Lower lobe of right lung (tissue), 2 donors: Measurements from ENCODE around the gene DCUN1D2. TPM values are rescaled to one million over a fixed set of nuclear protein-coding genes. Genes with fewer than 3 reads are reported as not detected.

Experiments used
- ATAC-seq, 2 donors: fragments of 200-7000 bp; cut with Tn5 transposase; one replicate each; pipeline ENCODE4 v1.9.1; 2020 to 2022; ENCODE audit warnings: mild to moderate bottlenecking in 2 of 2, moderate library complexity in 2 of 2
- DNase-seq: peaks from one replicate; pipeline ENCODE4 v3.0.0-alpha.2; 2020
- H3K27ac ChIP-seq: fragments of 200-600 bp; one replicate; pipeline ENCODE4 v1.8.0; 2022
- H3K27me3 ChIP-seq: fragments of 200-600 bp; one replicate; pipeline ENCODE4 v1.8.0; 2022; ENCODE audit warnings: low read depth
- H3K36me3 ChIP-seq: fragments of 200-600 bp; one replicate; pipeline ENCODE4 v1.8.0; 2022; ENCODE audit warnings: mild to moderate bottlenecking
- H3K4me1 ChIP-seq: fragments of 200-600 bp; one replicate; pipeline ENCODE4 v1.8.0; 2022
- H3K4me3 ChIP-seq: fragments of 200-600 bp; one replicate; pipeline ENCODE4 v1.8.0; 2022; ENCODE audit warnings: mild to moderate bottlenecking
- H3K9me3 ChIP-seq: fragments of 200-600 bp; one replicate; pipeline ENCODE4 v1.8.0; 2022
- intact Hi-C: fragments of 100-400 bp; cut with DNase I; formaldehyde crosslinking; loops from one replicate; pipeline ENCODE4 v1.11.0; 2022
- total RNA-seq: library from RNA; stranded (reverse); fragmentation: NEBNext Ultra II Directional; extraction: Animal tissue kit (Norgen Biotek cat#: 25700); gene quantifications from one replicate; pipeline ENCODE4 v1.2.1, GENCODE V29; 2021
- TF ChIP-seq, protein P1 (sequence below): fragments of 200-600 bp; IDR thresholded peaks from one replicate; pipeline ENCODE4 v1.8.0; 2022; ENCODE audit warnings: antibody characterized with exemption, mild to moderate bottlenecking
- donor health status: DM: no; HTN: yes; CAD: no; lungs with severe emphysema.

Gene DCUN1D2
- total RNA-seq, 1 donor from 2014 or later, result 16.8 TPM

DNA sequence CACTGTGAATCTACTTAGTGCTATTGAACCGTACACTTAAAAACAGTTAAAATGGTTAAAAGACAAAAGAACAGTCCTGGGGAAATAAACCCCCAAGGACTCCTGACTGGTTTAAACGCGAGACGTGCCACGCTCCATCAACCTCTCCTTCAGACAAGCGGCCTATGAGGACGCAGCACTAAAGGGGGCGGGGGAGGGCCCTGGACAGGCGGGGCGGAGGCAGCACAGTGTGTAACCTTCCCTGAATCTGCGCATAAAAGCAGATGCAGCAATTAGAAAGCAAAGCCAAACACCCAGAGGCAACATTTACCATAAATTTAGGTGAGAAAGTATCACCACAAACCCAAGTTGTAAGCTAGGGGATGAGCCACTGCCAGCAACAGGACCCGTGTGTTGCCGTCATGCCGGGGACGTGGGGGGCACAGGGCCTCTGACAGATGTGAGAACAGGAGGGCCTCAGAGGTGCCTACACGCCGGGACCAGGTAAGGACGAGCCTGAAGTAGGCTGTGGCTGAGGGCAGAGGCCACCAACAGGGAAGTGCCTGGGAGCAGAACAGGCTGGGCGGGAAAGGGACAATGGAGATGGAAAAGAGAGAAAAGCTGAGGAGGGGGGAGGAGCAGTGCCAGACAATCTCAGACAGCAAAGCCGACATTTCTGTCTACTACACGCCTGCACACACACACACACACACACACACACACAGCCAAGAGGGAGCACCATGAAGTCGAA lies 21.9 kb downstream of the DCUN1D2 start:
- DNase-seq, result no peak
- H3K9me3 ChIP-seq, result no peaks in the 10 kb centered on the region
- intact Hi-C loops, result no loop called here

DNA sequence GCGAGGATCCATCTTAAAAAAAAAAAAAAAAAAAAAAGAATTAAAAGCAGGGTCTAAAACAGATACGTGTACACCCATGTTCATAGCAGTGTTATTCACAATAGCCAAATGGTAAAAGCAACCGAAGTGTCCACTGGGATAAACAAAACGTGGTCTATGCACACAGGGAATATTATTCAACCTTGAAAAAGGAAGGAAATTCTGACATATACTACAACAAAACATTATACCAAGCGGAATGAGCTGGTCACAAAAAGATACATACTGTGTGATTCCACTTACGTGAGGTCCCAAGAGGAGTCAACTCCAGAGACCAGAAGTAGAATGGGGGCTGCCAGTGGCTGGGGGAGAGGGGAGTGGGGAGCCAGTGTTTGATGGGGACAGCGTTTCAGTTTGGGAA lies 22.5 kb downstream of the DCUN1D2 start:
- Histone ChIP-seq H3K27me3 (no peaks in the 10 kb centered on the region), H3K27ac (no peak overlapping the region), H3K4me3 (no peak overlapping the region), H3K4me1 (no peaks in the 10 kb centered on the region), H3K36me3 (peaks cover 27% of the 10 kb centered on the region), H3K9me3 (no peaks in the 10 kb centered on the region)
- intact Hi-C loops, result no loop called here
- no peak for DNase-seq
- no peak for ATAC-seq
- TF ChIP-seq, protein P1, sequence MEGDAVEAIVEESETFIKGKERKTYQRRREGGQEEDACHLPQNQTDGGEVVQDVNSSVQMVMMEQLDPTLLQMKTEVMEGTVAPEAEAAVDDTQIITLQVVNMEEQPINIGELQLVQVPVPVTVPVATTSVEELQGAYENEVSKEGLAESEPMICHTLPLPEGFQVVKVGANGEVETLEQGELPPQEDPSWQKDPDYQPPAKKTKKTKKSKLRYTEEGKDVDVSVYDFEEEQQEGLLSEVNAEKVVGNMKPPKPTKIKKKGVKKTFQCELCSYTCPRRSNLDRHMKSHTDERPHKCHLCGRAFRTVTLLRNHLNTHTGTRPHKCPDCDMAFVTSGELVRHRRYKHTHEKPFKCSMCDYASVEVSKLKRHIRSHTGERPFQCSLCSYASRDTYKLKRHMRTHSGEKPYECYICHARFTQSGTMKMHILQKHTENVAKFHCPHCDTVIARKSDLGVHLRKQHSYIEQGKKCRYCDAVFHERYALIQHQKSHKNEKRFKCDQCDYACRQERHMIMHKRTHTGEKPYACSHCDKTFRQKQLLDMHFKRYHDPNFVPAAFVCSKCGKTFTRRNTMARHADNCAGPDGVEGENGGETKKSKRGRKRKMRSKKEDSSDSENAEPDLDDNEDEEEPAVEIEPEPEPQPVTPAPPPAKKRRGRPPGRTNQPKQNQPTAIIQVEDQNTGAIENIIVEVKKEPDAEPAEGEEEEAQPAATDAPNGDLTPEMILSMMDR, result no peak

More for the DNA sequence above, 21.9 kb downstream of the DCUN1D2 start:
- Histone ChIP-seq H3K27me3 (no peaks in the 10 kb centered on the region), H3K27ac (no peak overlapping the region), H3K4me3 (no peak overlapping the region), H3K4me1 (peaks cover 2% of the 10 kb centered on the region), H3K36me3 (peaks cover 30% of the 10 kb centered on the region)
- TF ChIP-seq, protein P1, result no peak
- ATAC-seq, result no peak

DNA sequence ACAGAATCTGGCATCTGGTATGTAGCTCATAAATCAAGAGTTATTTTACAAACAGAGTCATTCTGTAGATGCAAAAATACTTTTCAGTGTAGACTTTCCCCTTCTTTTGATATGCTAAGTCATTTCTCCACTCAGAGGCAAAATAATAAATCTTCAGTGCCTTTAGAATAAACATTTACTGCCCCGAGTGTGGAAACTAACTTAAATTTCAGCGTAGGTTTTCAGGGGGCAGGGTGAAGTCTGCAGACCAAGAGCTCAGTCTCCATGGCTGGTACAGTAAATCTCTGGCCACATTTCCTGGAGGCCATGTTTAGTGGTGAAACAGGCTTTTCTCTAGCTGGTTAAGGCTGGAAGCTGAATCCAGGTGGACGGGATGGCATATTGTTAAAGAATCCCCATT lies 24.1 kb downstream of the DCUN1D2 start:
- intact Hi-C loops, result no loop called here
- H3K27me3 ChIP-seq, result no peaks in the 10 kb centered on the region
- no peaks in the 10 kb centered on the region for H3K4me1 ChIP-seq
- no peaks in the 10 kb centered on the region for H3K9me3 ChIP-seq
- ATAC-seq (no peak), DNase-seq (no peak)
- peaks cover 37% of the 10 kb centered on the region for H3K36me3 ChIP-seq
- H3K4me3 ChIP-seq, result no peak overlapping the region
- TF ChIP-seq, protein P1, result no peak
- no peak overlapping the region for H3K27ac ChIP-seq

DNA sequence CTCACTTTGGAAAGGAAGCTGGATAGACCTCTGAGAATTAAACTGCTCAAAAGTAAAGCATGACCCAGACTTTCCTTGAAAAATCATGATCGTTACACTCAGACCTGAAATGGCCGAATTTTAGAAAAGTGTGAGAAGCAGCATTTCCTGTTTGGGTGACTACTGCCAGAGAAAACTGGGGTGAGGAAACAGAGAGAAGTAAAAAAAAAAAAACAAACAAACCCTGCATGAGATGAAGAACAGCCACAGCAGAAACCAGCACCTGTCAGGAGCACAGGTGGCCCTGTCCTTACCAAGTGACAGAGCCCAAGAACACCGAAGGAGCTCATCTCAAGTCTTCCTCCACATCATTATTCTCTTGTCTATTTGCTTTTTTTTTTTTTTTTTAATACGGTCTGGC lies 25.2 kb downstream of the DCUN1D2 start:
- TF ChIP-seq, protein P1, result no peak
- intact Hi-C loops, result no loop called here
- no peak overlapping the region for H3K4me3 ChIP-seq
- H3K9me3 ChIP-seq, result no peaks in the 10 kb centered on the region
- no peak overlapping the region for H3K27ac ChIP-seq
- H3K4me1 ChIP-seq, result no peaks in the 10 kb centered on the region
- no peak for ATAC-seq
- H3K27me3 ChIP-seq, result no peaks in the 10 kb centered on the region
- no peak for DNase-seq
- H3K36me3 ChIP-seq, result peaks cover 47% of the 10 kb centered on the region

DNA sequence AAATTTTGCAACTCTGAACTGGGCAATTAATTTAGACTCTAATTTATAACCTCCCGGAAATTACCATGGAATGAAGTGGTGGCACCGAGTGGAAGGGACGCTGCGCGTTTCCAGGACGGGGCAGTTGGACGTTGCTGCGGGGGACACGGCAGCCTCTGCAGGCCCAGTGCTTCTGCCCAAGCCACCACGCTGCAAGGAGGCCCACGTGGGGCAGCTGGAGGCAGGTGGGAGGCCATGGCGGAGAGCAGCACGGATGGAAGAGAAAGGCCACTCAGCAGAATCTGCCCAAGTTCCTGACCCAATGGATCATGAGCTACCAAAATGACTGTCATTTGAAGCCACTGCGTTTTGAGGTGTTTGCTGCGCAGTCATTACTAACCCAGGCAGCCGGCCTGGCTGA lies 26.0 kb downstream of the DCUN1D2 start:
- Histone ChIP-seq H3K27me3 (no peaks in the 10 kb centered on the region), H3K4me1 (no peaks in the 10 kb centered on the region), H3K4me3 (no peak overlapping the region), H3K36me3 (peaks cover 50% of the 10 kb centered on the region), H3K27ac (no peak overlapping the region), H3K9me3 (no peaks in the 10 kb centered on the region)
- DNase-seq, result no peak
- ATAC-seq, result no peak
- intact Hi-C loops, result no loop called here
- TF ChIP-seq, protein P1, result no peak
